K562 (cell line): Measurements from ENCODE around the gene DUSP5. TPM values are rescaled to one million over a fixed set of nuclear protein-coding genes. Genes with fewer than 3 reads are reported as not detected.
A peak's percentile ranks its signal among the peaks of the same experiment; 100 is the strongest.

ENCODE experiments used
- ATAC-seq: fragments of 200-7000 bp; cut with Tn5 transposase; 3 replicates; pipeline ENCODE4 v1.9.1; 2020; ENCODE audit warnings: moderate library complexity
- BruUV-seq: library from RNA; stranded (reverse); fragments of 400-500 nt; replicated peaks from 2 replicates; lab custom pipeline; 2021; lab: Mats Ljungman, UMichigan
- CTCF ChIA-PET: fragments of 300-600 bp; formaldehyde crosslinking; extraction: SDS; loops from one replicate; lab custom pipeline; 2021; ENCODE audit warnings: low intra/inter-chr PET ratio; lab: Yijun Ruan, JAX
- POLR2A ChIA-PET: fragments of 300-600, 350-650 bp; sonication (Branson Sonifier 250); formaldehyde crosslinking; extraction: SDS; loops from one replicate; lab custom pipeline; 2021; ENCODE audit warnings: antibody characterized with exemption, inconsistent platforms; lab: Yijun Ruan, JAX
- DNase-seq, 4 experiments: peaks; one replicate each; pipeline versions ENCODE4 v3.0.0 to v3.0.0-alpha.2; 2011 to 2018; ENCODE audit warnings: low spot score in 3 of 4, mixed read lengths in 3 of 4; ENCODE audit errors: extremely low read depth in 1 of 4
- FAIRE-seq: peaks from 2 replicates; lab custom pipeline; 2011; peaks lifted over from hg19 to GRCh38; lab: Jason Lieb, UNC
- H2AFZ ChIP-seq: 2 replicates; pipeline ENCODE4 v1.6.0; 2011; ENCODE audit warnings: low read depth, low read length, control low read depth, inconsistent platforms
- H3K27ac ChIP-seq: fragments of 200-600 bp; 3 replicates; pipeline ENCODE4 v1.8.0; 2011; ENCODE audit warnings: low read depth, mild to moderate bottlenecking, control low read depth, inconsistent platforms, low read length, moderate library complexity, mixed read lengths; ENCODE audit errors: extremely low read depth
- H3K27me3 ChIP-seq, 2 experiments: fragments of 300-600 bp in 1 of 2; 2 replicates in 1 of 2; 3 replicates in 1 of 2; pipeline versions ENCODE4 v1.6.0 to v1.8.0; 2011; ENCODE audit warnings: inconsistent platforms in 2 of 2, low read length in 2 of 2, mild to moderate bottlenecking in 1 of 2, mixed read lengths in 1 of 2, moderate library complexity in 1 of 2; ENCODE audit not compliant: control insufficient read depth in 2 of 2, insufficient read depth in 2 of 2
- H3K36me3 ChIP-seq: fragments of 300-600 bp; 3 replicates; pipeline ENCODE4 v1.8.0; 2011; ENCODE audit warnings: mild to moderate bottlenecking, low read length, inconsistent platforms; ENCODE audit not compliant: control insufficient read depth, insufficient read depth
- H3K4me1 ChIP-seq, 2 experiments: fragments of 200-600 bp in 1 of 2; replicated peaks in 1 of 2; 2 replicates in 1 of 2; 3 replicates in 1 of 2; pipeline versions ENCODE4 v1.5.1 to v1.8.0; 2011; ENCODE audit warnings: inconsistent platforms in 2 of 2, low read length in 2 of 2, mild to moderate bottlenecking in 1 of 2, mixed read lengths in 1 of 2, moderate library complexity in 1 of 2; ENCODE audit not compliant: control insufficient read depth in 2 of 2, insufficient read depth in 2 of 2
- H3K4me2 ChIP-seq: 2 replicates; pipeline ENCODE4 v1.6.1; 2011; ENCODE audit warnings: low read length, control low read depth, inconsistent platforms, mixed read lengths; ENCODE audit not compliant: insufficient read depth
- H3K4me3 ChIP-seq: fragments of 200-600 bp; sonication (generic), shearing (Covaris generic); 2 replicates; pipeline ENCODE4 v1.5.1; 2016; ENCODE audit warnings: control low read depth, inconsistent platforms
- H3K79me2 ChIP-seq: fragments of 200-600 bp; 3 replicates; pipeline ENCODE4 v1.8.0; 2011; ENCODE audit warnings: low read length, inconsistent platforms; ENCODE audit not compliant: control insufficient read depth, insufficient read depth
- H3K9ac ChIP-seq, 2 experiments: 2 replicates each; pipeline versions ENCODE4 v1.6.0 to v1.6.1; 2011; ENCODE audit warnings: low read depth in 2 of 2, low read length in 2 of 2, control low read depth in 1 of 2, inconsistent platforms in 1 of 2, mild to moderate bottlenecking in 1 of 2, mixed read lengths in 1 of 2; ENCODE audit not compliant: insufficient read depth in 1 of 2
- H3K9me1 ChIP-seq: one replicate; pipeline ENCODE4 v1.6.0; 2011; ENCODE audit warnings: inconsistent platforms, mild to moderate bottlenecking, low read length, moderate library complexity; ENCODE audit not compliant: control insufficient read depth, insufficient read depth
- H3K9me3 ChIP-seq: replicated peaks from 2 replicates; pipeline ENCODE4 v1.5.1; 2011; ENCODE audit warnings: low read depth, low read length, inconsistent platforms; ENCODE audit not compliant: control insufficient read depth, insufficient read depth
- H4K20me1 ChIP-seq: replicated peaks from 2 replicates; pipeline ENCODE4 v1.6.1; 2011; ENCODE audit warnings: low read length, inconsistent platforms, mixed read lengths; ENCODE audit not compliant: control insufficient read depth, insufficient read depth
- CBX2 ChIP-seq: fragments of 200-600 bp; sonication (generic); IDR thresholded peaks from one replicate; pipeline ENCODE4 v1.6.1; 2012; ENCODE audit warnings: mild to moderate bottlenecking, low read length, inconsistent platforms; ENCODE audit not compliant: insufficient read depth, poor library complexity, severe bottlenecking
- HDGF ChIP-seq: fragments of 450-650 bp; IDR thresholded peaks from 2 replicates; pipeline ENCODE4 v1.6.1; 2016
- NFIC ChIP-seq: fragments of 450-650 bp; IDR thresholded peaks from 2 replicates; pipeline ENCODE4 v1.6.1; 2017; ENCODE audit warnings: mild to moderate bottlenecking, inconsistent platforms
- NR1H2 ChIP-seq: sonication (generic); formaldehyde crosslinking; IDR thresholded peaks from 2 replicates; pipeline ENCODE4 v1.4.0; 2020; ENCODE audit warnings: mild to moderate bottlenecking, missing genetic modification reagents
- WGBS: fragments of 100-300 bp; shearing (Covaris generic); methylation state at CpG from one replicate; pipeline ENCODE4 v1.1.6; 2016; ENCODE audit warnings: low coverage, mixed read lengths; ENCODE audit not compliant: insufficient coverage; ENCODE audit errors: missing lambda C conversion rate; 5-methylcytosine and 5-hydroxymethylcytosine counted together
- in situ Hi-C: fragments of 300-500 bp; cut with MboI; formaldehyde crosslinking; loops from 4 replicates; pipeline ENCODE4 v1.15.0; 2018; ENCODE audit warnings: inconsistent platforms, mixed read lengths
- intact Hi-C: fragments of 100-400 bp; cut with micrococcal nuclease; formaldehyde crosslinking; loops from 2 replicates; pipeline ENCODE4 v1.14.2; 2022
- polyA plus RNA-seq, 8 experiments: library from polyadenylated mRNA; depleted of rRNA in 4 of 8; stranded (reverse) in 5 of 8; unstranded in 3 of 8; fragments of >200 nt; fragmentation: Nextera tagmentation in 2 of 8; fragmentation: Illumina TruSeq in 1 of 8; extraction: Ambion mirVana in 2 of 8; extraction: Trizol in 1 of 8; gene quantifications; 2 replicates each; pipeline versions ENCODE4 v1.2.1 to v1.2.3, GENCODE V29; 2011 to 2014; ENCODE audit warnings: inconsistent platforms in 1 of 8, missing spikeins in 1 of 8
- total RNA-seq, 7 experiments: library from RNA; depleted of rRNA in 6 of 7; stranded (reverse); fragments of >200 nt in 6 of 7; fragmentation: Illumina TruSeq in 2 of 7; extraction: Trizol in 2 of 7; gene quantifications; 2 replicates each; pipeline versions ENCODE4 v1.2.1 to v1.2.3, GENCODE V29; 2011 to 2021; ENCODE audit warnings: low replicate concordance in 1 of 7

The DUSP5 gene
- total and polyA plus RNA-seq, 9 of the 15 experiments (the other 6 are each of a cell fraction or from before 2014, with no cell fraction given) = 0.49 to 3.4 (median 2.0) TPM

DNA sequence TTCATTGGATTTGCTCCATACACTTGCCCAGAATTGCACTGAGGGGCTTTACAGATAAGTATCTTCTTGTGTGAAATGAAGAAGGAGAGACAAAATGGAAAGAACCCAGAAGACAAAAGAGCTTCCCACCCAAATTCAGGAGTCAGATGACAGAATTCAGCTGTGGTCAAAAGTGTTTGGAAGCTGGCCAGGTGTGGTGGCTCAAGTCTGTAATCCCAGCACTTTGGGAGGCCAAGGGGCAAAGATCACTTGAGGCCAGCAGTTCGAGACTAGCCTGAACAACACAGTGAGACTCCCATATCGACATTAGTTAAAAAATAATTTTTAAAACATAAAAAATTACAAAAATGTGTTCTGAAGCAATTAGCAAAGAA lies 27.1 kb downstream of the DUSP5 start:
- H3K36me3 ChIP-seq = no peaks in the 10 kb centered on the region
- no peak for TF ChIP-seq NR1H2 (CRISPR knock-in tag)
- peak; percentile 52 for TF ChIP-seq NFIC
- no peak for TF ChIP-seq CBX2
- no peak for TF ChIP-seq HDGF
- no peak overlapping the region for H3K9ac ChIP-seq
- no peak overlapping the region for H2AFZ ChIP-seq
- ChIA-PET POLR2A (interaction anchor here (0.7 kb wide), 1 partner anchor 24 kb away, joined by 3 read pairs; no protein-coding TSS in a partner anchor), CTCF (no interaction called here)
- BruUV-seq = no TSS peak
- no peaks in the 10 kb centered on the region for H4K20me1 ChIP-seq
- H3K27me3 ChIP-seq = peaks cover 0 to 4% of the 10 kb centered on the region in 2 experiments; a peak in 3 of 5 replicates
- intact Hi-C loops = no loop called here
- H3K27ac ChIP-seq = no peak overlapping the region
- H3K4me3 ChIP-seq = no peak overlapping the region
- ATAC-seq (no peak), FAIRE-seq (no peak), DNase-seq (no peak)
- H3K9me1 ChIP-seq = no peaks in the 10 kb centered on the region
- H3K4me1 ChIP-seq = no peaks in the 10 kb centered on the region; a peak in 2 of 5 replicates
- no peaks in the 10 kb centered on the region for H3K79me2 ChIP-seq
- WGBS = 0% methylated on average over 2 of the region's 2 CpGs
- H3K4me2 ChIP-seq = no peak overlapping the region
- H3K9me3 ChIP-seq = no peaks in the 10 kb centered on the region
- in situ Hi-C loops = loop anchor here (25.0 kb wide), 1 partner anchor 388 kb away; no protein-coding TSS in a partner anchor
